ENCODE data around the gene BRD2.

DNA sequence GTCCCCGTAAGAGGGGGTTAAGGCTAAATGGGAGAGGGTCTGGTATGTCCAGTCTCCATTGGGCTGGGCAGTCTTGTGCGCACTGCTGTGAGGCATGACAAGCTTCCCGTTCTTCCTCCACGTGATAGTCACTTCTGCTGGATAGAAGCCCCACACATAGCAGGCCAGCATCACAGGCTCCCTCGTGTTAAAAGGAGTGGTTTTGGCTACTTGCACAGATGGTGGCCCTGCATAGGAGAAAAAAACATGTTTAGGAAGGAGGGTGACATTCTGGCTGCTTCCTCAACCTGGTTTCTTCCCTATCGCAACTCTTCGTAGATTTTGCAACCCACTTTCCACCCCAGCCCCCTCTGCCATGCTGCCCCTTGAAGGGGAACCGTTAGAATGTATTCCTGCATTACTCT is 31.2 kb upstream of the BRD2 start:
- no peak for TF ChIP-seq CTCF (IDR thresholded peaks at IDR 0.05)
- no peak for TF ChIP-seq POLR2A (IDR thresholded peaks at IDR 0.05)

Data from heart left ventricle (tissue), 13 donors.